HL-60/S4 treated with retinoic acid at 250 ng/mL for 4 days and 3 days (cell line): ENCODE measurements around the gene IRAK1.

Experiments used
- in situ Hi-C: fragments of 300-500 bp; cut with MboI; formaldehyde crosslinking; loops from 2 replicates; pipeline ENCODE4 v1.7.0; 2022; ENCODE audit warnings: low sequenced_read_pairs

IRAK1 gene

GRCh38 chrX:154019633-154020528 lies at the start of gene IRAK1:
IRAK1 (minus strand) TSS chrX:154019902; CDS start chrX:154019812, 90 bp downstream.
- in situ Hi-C loops: no loop called here

GRCh38 chrX:154068560-154068959 lies 48.9 kb upstream of the IRAK1 start:
- in situ Hi-C loops: no loop called here

GRCh38 chrX:154064637-154065435 lies 45.1 kb upstream of the IRAK1 start:
- in situ Hi-C loops: no loop called here

- in situ Hi-C loops: no loop called here
Measured at GRCh38 chrX:154063234-154063633, 43.5 kb upstream of the IRAK1 start.

- in situ Hi-C loops: no loop called here
Measured at GRCh38 chrX:154061801-154062200, 42.1 kb upstream of the IRAK1 start.

GRCh38 chrX:154059729-154060245 lies 40.1 kb upstream of the IRAK1 start:
- in situ Hi-C loops: no loop called here

GRCh38 chrX:154059231-154059630 lies 39.5 kb upstream of the IRAK1 start:
- in situ Hi-C loops: no loop called here

- in situ Hi-C loops: no loop called here
Measured at GRCh38 chrX:154058214-154058997, 38.7 kb upstream of the IRAK1 start.

GRCh38 chrX:154057791-154058190 lies 38.1 kb upstream of the IRAK1 start:
- in situ Hi-C loops: no loop called here

- in situ Hi-C loops: no loop called here
Measured at GRCh38 chrX:154056770-154057241, 37.1 kb upstream of the IRAK1 start.

- in situ Hi-C loops: no loop called here
Measured at GRCh38 chrX:154051201-154051810, 31.6 kb upstream of the IRAK1 start.

GRCh38 chrX:154050113-154050495 lies 30.4 kb upstream of the IRAK1 start:
- in situ Hi-C loops: no loop called here

- in situ Hi-C loops: no loop called here
Measured at GRCh38 chrX:154049209-154050112, 29.8 kb upstream of the IRAK1 start.

- in situ Hi-C loops: no loop called here
Measured at GRCh38 chrX:154048398-154048797, 28.7 kb upstream of the IRAK1 start.

- in situ Hi-C loops: no loop called here
Measured at GRCh38 chrX:154046940-154047610, 27.4 kb upstream of the IRAK1 start.

GRCh38 chrX:154046031-154046781 lies 26.5 kb upstream of the IRAK1 start:
- in situ Hi-C loops: no loop called here

- in situ Hi-C loops: no loop called here
Measured at GRCh38 chrX:154044091-154044490, 24.4 kb upstream of the IRAK1 start.
